Neural progenitor cell (in vitro differentiated cells): ENCODE data around the gene GM2A.

Experiments
- EZH2 ChIP-seq: fragments of 200-600 bp; sonication (generic); IDR thresholded peaks from 2 replicates; pipeline ENCODE4 v1.6.1; 2017; ENCODE audit warnings: antibody characterized with exemption, mild to moderate bottlenecking, moderate library complexity
- TF ChIP-seq, protein P1 (sequence below): fragments of 200-600 bp; sonication (generic); IDR thresholded peaks from 2 replicates; pipeline ENCODE4 v1.5.1; 2017; ENCODE audit warnings: antibody characterized with exemption, mild to moderate bottlenecking

- TF ChIP-seq, protein P1, sequence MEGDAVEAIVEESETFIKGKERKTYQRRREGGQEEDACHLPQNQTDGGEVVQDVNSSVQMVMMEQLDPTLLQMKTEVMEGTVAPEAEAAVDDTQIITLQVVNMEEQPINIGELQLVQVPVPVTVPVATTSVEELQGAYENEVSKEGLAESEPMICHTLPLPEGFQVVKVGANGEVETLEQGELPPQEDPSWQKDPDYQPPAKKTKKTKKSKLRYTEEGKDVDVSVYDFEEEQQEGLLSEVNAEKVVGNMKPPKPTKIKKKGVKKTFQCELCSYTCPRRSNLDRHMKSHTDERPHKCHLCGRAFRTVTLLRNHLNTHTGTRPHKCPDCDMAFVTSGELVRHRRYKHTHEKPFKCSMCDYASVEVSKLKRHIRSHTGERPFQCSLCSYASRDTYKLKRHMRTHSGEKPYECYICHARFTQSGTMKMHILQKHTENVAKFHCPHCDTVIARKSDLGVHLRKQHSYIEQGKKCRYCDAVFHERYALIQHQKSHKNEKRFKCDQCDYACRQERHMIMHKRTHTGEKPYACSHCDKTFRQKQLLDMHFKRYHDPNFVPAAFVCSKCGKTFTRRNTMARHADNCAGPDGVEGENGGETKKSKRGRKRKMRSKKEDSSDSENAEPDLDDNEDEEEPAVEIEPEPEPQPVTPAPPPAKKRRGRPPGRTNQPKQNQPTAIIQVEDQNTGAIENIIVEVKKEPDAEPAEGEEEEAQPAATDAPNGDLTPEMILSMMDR = no peak
- TF ChIP-seq EZH2 = no peak
These were observed 6.9 kb downstream of the GM2A start for GRCh38 chr5:151259931-151260330.
